GM13977 (cell line): ENCODE data around the gene PUM1.

Experiments used
- DNase-seq: peaks from one replicate; pipeline ENCODE4 v3.0.0; 2012; ENCODE audit warnings: low spot score
- CTCF ChIP-seq: IDR thresholded peaks from 2 replicates; pipeline ENCODE4 v1.5.1; 2012; ENCODE audit warnings: mild to moderate bottlenecking, control low read depth; ENCODE audit not compliant: insufficient read depth; ENCODE audit errors: extremely low read depth, missing control alignments
- in situ Hi-C: fragments of 300-500 bp; cut with MboI; formaldehyde crosslinking; loops from one replicate; pipeline ENCODE4 v1.12.0; 2022; ENCODE audit warnings: low sequenced_read_pairs, low pct_unique_long_range_greater_than_20kb, mixed read lengths, inconsistent platforms; ENCODE audit not compliant: unreplicated experiment

Gene PUM1

GRCh38 chr1:30998887-30999286 is 66.6 kb downstream of the PUM1 start:
- DNase-seq, result no peak
- in situ Hi-C loops, result no loop called here
- no peak for TF ChIP-seq CTCF

- no peak for TF ChIP-seq CTCF
- in situ Hi-C loops, result no loop called here
- no peak for DNase-seq
Observed at GRCh38 chr1:30998171-30998570, 67.3 kb downstream of the PUM1 start.

GRCh38 chr1:30997463-30998057 is 68.0 kb downstream of the PUM1 start:
- no peak for TF ChIP-seq CTCF
- in situ Hi-C loops, result no loop called here
- DNase-seq, result no peak

GRCh38 chr1:30995990-30996612 is 69.4 kb downstream of the PUM1 start:
- DNase-seq, result no peak
- no peak for TF ChIP-seq CTCF
- in situ Hi-C loops, result no loop called here

GRCh38 chr1:30991862-30992606 is 73.5 kb downstream of the PUM1 start:
- in situ Hi-C loops, result no loop called here
- TF ChIP-seq CTCF, result no peak
- no peak for DNase-seq

GRCh38 chr1:30990591-30990990 is 74.9 kb downstream of the PUM1 start:
- DNase-seq, result no peak
- in situ Hi-C loops, result no loop called here
- no peak for TF ChIP-seq CTCF
